ENCODE data around the gene SEPTIN5. TPM values are rescaled to one million over a fixed set of nuclear protein-coding genes. Genes with fewer than 3 reads are reported as not detected.

The SEPTIN5 gene
- total RNA-seq, 2 experiments from 2014 or later: not detected

GRCh38 chr22:19757985-19758895 lies 43.9 kb downstream of the SEPTIN5 start:
- TF ChIP-seq, protein P1, sequence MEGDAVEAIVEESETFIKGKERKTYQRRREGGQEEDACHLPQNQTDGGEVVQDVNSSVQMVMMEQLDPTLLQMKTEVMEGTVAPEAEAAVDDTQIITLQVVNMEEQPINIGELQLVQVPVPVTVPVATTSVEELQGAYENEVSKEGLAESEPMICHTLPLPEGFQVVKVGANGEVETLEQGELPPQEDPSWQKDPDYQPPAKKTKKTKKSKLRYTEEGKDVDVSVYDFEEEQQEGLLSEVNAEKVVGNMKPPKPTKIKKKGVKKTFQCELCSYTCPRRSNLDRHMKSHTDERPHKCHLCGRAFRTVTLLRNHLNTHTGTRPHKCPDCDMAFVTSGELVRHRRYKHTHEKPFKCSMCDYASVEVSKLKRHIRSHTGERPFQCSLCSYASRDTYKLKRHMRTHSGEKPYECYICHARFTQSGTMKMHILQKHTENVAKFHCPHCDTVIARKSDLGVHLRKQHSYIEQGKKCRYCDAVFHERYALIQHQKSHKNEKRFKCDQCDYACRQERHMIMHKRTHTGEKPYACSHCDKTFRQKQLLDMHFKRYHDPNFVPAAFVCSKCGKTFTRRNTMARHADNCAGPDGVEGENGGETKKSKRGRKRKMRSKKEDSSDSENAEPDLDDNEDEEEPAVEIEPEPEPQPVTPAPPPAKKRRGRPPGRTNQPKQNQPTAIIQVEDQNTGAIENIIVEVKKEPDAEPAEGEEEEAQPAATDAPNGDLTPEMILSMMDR (conservative IDR thresholded peaks at IDR 0.05; ENCODE audit: low read length): no peak
- no peak for TF ChIP-seq EZH2phosphoT487 (IDR thresholded peaks at IDR 0.05; ENCODE audit: borderline replicate concordance, low read depth, low read length)
- Histone ChIP-seq H3K9me3 (ENCODE audit: low read length) (no peaks in the 10 kb centered on the region), H3K9me2 (ENCODE audit: insufficient read depth, low read length) (no peaks in the 10 kb centered on the region), H3K36me3 (ENCODE audit: insufficient read depth, low read length) (no peaks in the 10 kb centered on the region), H3K27ac (ENCODE audit: low read depth, low read length, poor library complexity, severe bottlenecking) (no peak overlapping the region), H4K20me1 (ENCODE audit: insufficient read depth, low read length) (no peaks in the 10 kb centered on the region), H3K4me3 (ENCODE audit: low read depth, low read length, poor library complexity, severe bottlenecking) (no peak overlapping the region), H3K4me2 (ENCODE audit: low read length) (no peak overlapping the region), H2AFZ (ENCODE audit: low read length) (no peak overlapping the region), H3K4me1 (ENCODE audit: insufficient read depth, low read length, poor library complexity, severe bottlenecking) (peaks cover 24% of the 10 kb centered on the region), H3K79me2 (ENCODE audit: insufficient read depth, low read depth, low read length) (no peaks in the 10 kb centered on the region)
- intact Hi-C loops (cut with micrococcal nuclease; ENCODE audit: unreplicated experiment): loop anchor here (2.0 kb wide), 1 partner anchor 23 kb away; no protein-coding TSS in a partner anchor
- POLR2A ChIA-PET: interaction anchor here (1.8 kb wide), 1 partner anchor 14 kb away, joined by 4 read pairs; no protein-coding TSS in a partner anchor
- CTCF ChIA-PET (ENCODE audit: unreplicated experiment): interaction anchor here (1.9 kb wide), 1 partner anchor 15 kb away, joined by 8 read pairs; no protein-coding TSS in a partner anchor
- no TSS peak for BruUV-seq (replicated peaks)
- DNase-seq (ENCODE audit: low spot score): no peak

DNA sequence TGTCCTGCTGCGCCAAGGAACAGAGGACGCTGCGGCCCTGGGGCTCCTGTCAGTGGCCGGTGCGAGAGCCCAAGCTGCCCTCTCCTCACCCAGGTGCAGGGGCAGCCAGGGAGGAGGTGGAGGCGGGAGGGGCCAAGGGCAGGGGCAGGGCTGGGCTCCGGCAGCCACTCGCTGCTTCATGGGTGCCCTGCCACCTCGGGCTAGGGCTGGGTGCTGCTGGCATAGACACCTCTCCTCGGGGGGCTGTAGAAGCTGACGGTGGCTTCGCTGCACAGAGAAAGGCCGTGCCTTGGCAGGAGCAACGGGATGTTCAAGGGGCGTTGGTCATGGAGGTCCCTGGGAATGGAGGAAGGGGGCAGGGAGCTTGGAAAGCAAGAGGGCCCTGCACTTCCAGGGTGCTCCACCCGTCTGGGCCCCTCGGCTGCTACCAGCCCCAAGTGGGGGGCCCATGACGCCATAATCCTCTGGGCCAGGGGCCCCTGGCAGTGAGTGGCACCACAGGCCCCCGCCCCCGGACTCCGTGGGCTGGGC lies 44.7 kb downstream of the SEPTIN5 start:
- H3K4me1 ChIP-seq (ENCODE audit: insufficient read depth, low read length, poor library complexity, severe bottlenecking): peaks cover 24% of the 10 kb centered on the region
- ChIA-PET CTCF (ENCODE audit: unreplicated experiment) (no interaction called here), POLR2A (no interaction called here)
- H4K20me1 ChIP-seq (ENCODE audit: insufficient read depth, low read length): no peaks in the 10 kb centered on the region
- no peak for DNase-seq (ENCODE audit: low spot score)
- H3K9me2 ChIP-seq (ENCODE audit: insufficient read depth, low read length): no peaks in the 10 kb centered on the region
- no peak for TF ChIP-seq EZH2phosphoT487 (IDR thresholded peaks at IDR 0.05; ENCODE audit: borderline replicate concordance, low read depth, low read length)
- TF ChIP-seq, protein P1 (conservative IDR thresholded peaks at IDR 0.05; ENCODE audit: low read length): no peak
- H2AFZ ChIP-seq (ENCODE audit: low read length): no peak overlapping the region
- no peaks in the 10 kb centered on the region for H3K36me3 ChIP-seq (ENCODE audit: insufficient read depth, low read length)
- no TSS peak for BruUV-seq (replicated peaks)
- H3K9me3 ChIP-seq (ENCODE audit: low read length): no peaks in the 10 kb centered on the region
- H3K79me2 ChIP-seq (ENCODE audit: insufficient read depth, low read depth, low read length): no peaks in the 10 kb centered on the region
- H3K4me3 ChIP-seq (ENCODE audit: low read depth, low read length, poor library complexity, severe bottlenecking): no peak overlapping the region
- no peak overlapping the region for H3K27ac ChIP-seq (ENCODE audit: low read depth, low read length, poor library complexity, severe bottlenecking)
- intact Hi-C loops (cut with micrococcal nuclease; ENCODE audit: unreplicated experiment): no loop called here
- H3K4me2 ChIP-seq (ENCODE audit: low read length): no peak overlapping the region
